PC-9 (cell line): ENCODE results near the gene DAAM1.

Source experiments
- CTCF ChIP-seq: fragments of 200-600 bp; sonication (generic); conservative IDR thresholded peaks from 2 replicates; pipeline ENCODE4 v1.6.1; 2017; ENCODE audit warnings: mixed run types, antibody characterized with exemption, mild to moderate bottlenecking, moderate library complexity
- EZH2 ChIP-seq: fragments of 200-600 bp; sonication (generic); IDR thresholded peaks from 2 replicates; pipeline ENCODE4 v1.8.0; 2017; ENCODE audit warnings: antibody characterized with exemption, low read depth

GRCh38 chr14:59187802-59188460 lies 536 bp upstream of the DAAM1 start:
- TF ChIP-seq EZH2 (no peak), CTCF (no peak)
